HG03442 (cell line): ENCODE results near the gene SRCAP.

ENCODE experiments used
- ATAC-seq: cut with Tn5 transposase; IDR thresholded peaks from one replicate; pipeline ENCODE4 v1.9.1; 2021; ENCODE audit warnings: mild to moderate bottlenecking, moderate library complexity; ENCODE audit not compliant: unreplicated experiment

The SRCAP gene

DNA sequence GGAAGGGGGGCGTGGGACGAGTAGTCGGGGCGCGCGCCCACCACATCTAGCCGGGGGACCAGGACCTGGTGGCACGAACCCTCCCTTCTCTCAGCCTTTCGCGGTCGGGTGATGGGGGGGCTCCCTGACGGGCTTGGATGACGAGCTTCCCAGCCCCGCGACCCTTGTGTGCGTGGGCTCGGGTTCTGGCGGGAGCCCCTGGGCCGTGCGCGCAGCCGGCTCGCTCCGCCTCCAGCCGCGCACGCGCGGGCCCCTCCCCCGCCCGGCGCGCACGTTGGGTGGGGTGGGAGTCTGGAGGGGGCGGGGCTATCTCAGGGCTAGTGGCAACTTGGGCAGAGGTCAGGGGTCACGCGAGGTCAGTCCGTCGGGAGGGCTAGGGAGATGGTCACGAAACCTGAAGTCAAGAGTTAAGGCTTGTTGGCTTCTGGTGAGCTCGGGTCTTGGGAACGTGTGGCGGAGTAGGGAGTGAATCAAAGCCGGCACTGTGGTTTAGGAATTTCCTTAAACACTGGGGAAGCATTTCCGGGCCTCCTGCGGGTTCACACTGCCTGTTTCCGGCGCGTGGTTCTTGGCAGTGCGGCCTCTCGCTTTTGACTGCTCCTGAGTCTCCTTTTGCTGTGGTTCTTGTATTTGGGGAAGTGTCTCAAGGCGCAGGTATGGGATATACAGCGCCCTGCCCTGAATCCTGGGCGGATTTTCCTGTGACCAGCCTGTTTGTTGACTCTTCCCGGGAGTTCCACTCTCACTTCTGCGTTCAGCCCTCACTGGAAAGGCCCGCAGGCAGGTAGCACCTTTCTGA is at the start of gene SRCAP:
Gene SRCAP (plus strand): TSS at position 356 of the 799 bp plus-strand sequence. CDS start 1,654 bp downstream, outside the sequence.
- ATAC-seq = peak; percentile 31

DNA sequence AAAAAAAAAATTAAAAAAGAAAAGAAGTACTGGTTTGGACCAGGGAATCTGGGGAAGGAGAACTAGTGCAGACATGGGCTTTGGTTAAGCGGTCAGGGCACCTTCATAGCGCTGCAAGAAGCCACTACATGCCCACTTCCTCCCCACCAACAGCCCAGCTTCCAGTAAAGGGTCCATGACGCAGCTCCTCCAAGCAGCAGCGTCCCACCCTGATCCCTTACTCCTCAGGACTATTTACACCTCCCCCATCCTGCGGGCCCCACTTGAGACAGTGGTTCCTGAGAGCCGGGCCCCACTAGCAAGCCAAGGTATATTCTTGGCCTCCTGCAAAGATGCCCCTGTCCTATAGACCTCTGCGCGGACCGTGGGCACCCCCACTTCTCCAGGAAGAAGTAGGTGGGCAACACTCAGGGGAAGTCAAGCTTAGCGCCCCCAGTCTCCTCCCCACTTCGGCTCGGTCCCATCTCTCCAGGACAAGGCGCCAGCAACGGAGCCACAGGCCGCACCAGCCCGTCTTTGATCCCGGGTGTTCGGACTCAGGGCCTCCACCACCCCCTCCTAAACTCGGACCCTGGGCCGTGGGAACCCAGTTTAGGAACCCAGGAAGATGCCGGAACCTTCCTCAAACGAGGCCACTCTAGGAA is 49.1 kb upstream of the SRCAP start:
- ATAC-seq = no peak

DNA sequence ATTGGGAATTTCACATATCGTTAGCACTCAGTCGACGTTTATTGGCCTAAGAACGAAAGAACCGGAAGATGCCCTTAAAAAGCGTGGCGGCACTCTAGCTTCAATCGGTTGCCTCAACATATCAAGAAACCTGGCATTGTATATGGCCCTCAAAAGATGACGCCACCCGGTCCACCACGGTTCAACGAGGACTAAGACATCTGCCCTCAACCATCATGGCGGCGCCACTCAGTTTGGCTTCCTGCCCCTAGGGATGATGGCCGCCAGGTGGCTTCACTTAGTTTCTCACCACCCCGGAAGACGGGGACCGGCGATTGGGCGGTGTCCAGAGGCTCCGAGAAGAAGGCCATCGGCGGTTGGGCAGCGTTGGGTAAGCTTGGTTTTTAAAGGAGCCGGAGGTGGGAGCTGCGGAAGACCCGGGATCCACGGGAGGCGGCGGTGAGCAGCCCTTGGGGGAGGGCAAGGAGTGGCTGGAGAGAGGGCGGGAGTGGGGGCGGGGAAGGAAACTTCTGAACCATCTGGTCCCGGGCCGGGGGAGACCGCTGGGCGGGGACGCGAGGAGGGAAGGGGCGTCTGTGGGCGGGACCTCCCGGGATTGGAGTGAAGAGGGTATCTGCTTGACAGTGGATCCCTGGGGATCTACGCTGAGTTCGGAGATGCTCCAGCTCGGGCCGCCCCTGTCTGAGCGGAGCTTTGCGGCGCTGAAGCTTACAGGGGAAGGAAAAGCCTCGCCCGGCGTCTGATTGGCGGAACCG is 48.4 kb upstream of the SRCAP start, which contains the start of gene PRR14:
Gene PRR14 (plus strand): TSS at position 592 of the 755 bp plus-strand sequence. CDS start 686 bp downstream, outside the sequence.
- ATAC-seq = peak; percentile 77

DNA sequence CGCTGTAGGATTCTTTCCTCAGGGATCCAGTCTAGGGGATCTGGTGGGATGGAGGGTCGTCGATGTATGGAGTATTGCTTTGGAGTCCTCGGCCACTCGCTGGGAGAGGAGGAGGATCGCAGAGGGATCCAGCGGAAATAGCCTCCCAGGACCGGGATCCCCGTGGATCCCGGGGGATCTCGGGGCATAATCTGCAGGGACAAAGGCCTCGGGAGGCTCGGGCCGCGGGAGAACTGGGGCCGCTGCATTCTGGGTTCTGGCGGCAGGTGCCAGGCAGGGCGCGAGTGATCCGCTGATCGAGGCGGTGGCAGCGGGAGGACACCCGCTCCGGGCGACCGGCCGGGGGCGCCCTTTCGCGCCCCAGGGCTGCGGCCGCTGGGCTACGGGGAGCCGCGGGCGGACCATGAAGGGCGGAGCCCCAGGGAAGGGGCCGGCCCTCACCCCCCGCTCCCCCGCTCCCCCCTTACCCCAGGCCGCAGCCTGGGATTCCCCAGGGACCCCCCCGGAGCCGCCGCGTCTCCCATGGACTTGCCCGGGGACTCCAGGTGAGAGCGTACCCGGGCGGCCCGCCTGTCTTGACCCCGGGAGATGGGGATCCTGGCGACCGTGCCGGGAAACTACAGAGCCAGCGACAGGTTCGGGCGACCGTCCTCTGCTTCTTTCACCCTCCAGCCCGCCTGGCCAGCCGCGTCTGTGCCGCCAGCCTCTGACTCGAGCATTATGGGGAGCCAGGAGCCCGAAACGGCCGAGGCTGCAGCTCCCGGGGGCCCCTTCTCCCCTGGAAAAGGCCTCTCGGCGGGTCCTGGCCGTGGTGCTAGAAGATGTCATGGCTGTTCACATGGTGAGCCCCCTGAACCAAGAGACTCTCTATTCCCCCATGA is 47.6 kb upstream of the SRCAP start:
- peak; percentile 37 for ATAC-seq

DNA sequence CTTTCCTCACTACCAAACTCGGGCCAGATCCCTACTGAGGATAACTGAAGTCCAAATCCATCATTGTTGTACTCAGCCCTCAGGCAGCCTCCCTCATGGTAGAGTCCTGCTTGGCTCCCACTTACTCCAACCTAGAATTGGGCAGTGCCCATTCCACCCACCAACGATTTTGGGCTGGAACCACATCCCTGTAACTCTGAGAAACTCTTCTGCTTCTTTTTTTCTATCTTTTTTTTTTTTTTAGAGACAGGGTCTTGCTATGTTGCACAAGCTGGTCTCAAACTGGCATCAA is 47.0 kb upstream of the SRCAP start:
- no peak for ATAC-seq

DNA sequence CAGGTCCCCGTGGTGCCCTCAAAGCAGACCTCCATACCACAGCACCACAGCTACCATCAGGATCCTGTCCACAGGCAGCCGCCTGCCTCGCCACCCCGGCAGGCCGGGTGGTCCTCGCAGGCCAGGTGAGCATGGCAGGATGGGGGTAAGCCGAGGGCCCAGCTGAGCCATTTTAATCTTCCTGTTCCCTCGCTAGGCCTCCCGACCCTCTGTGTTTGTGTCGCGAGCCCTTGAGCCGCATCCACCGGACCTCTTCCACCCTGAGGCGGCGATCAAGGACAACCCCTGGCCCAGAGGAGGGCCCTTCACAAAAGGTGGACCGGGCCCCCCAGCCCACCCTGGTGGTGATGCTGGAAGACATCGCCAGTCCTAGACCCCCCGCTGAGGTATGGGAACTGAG is 46.3 kb upstream of the SRCAP start:
- no peak for ATAC-seq

DNA sequence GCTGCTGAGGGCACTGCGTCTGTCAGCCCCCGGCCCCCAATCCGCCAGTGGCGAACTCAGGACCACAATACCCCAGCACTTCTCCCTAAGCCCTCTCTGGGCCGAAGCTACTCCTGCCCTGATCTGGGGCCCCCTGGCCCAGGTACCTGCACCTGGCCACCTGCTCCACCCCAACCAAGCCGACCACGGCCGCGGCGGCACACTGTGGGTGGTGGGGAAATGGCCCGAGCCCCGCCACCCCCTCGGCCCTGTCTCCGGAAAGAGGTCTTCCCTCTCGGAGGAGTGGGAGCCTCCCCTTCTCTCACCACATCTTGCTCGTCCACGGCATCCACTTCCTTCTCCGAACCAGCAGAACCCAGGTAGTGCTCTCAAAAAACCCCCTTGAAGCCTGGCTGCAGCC is 44.1 kb upstream of the SRCAP start:
- ATAC-seq = no peak

DNA sequence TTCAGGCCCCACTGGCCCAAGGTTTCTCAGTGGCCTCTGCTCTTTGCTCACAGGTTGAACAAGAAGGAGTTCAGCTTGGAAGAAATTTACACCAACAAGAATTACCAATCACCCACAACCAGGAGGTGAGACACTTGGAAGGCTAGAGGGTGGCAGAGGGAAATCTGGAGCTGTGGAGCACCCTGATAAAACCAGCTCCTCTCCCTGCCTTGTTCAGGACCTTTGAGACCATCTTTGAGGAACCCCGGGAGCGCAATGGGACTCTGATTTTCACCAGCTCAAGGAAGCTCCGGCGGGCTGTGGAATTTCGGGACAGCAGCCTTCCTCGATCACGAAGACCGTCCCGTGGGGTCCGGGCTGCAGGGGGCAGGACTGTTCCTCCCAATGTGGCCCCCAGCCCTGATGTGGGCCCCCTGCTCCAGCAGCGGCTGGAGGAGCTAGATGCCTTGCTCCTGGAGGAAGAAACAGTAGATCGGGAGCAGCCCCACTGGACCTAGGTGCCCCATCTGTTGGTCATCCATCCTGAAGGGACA is 43.1 kb upstream of the SRCAP start:
- no peak for ATAC-seq

DNA sequence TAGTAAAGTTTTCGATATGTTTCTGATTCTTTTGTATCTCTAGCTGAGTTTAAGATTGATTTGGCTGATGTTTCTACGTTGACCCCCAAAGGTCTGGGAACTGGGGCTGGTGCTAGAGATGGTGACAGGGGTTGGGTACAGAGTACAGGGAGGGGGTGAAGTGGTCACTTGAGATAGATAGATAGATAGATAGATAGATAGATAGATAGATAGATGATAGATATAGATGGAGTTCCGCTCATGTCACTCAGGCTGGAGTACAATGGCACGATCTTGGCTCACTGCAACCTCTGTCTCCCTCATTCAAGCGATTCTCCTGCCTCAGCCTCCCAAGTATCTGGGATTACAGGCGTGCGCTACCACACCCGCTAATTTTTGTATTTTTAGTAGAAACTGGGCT is 42.6 kb upstream of the SRCAP start:
- no peak for ATAC-seq

DNA sequence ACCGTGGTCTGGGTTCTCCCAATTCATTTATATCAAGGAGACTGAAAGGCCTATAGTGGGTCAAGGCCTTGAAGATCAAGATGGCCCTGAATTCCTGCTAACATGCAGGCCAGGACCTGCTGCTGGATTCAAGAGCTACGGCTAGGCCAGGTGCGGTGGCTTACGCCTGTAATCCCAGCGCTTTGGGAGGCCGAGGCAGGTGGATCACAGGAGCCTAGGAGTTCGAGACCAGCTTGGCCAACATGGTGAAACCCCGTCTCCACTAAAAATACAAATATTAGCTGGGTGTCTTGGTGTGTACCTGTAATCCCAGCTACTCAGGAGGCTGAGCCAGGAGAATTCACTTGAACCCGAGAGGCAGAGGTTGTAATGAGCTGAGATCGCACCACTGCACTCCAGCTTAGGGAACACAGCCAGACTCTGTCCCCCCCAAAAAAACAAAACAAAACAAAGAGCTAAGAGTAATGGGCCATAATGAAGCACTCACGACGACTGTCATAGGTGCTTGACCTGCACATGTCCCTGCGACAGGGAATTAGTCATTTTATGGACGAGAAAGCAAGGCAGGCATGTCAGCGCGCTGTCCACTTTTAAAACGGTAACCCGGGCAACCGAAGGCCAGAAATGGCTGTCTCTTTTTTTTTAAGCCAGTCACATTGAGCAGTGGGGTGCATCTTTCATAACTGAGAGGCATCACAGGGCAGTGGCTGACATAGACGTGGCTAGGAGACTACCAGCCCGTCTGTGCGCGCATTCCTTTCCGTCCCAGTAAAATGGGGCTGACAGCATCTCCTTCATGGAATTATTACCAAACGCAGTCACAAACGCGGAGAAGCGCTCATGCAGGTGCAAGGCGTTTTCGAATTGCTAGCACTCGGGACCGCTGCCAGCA is 41.8 kb upstream of the SRCAP start:
- ATAC-seq = no peak

DNA sequence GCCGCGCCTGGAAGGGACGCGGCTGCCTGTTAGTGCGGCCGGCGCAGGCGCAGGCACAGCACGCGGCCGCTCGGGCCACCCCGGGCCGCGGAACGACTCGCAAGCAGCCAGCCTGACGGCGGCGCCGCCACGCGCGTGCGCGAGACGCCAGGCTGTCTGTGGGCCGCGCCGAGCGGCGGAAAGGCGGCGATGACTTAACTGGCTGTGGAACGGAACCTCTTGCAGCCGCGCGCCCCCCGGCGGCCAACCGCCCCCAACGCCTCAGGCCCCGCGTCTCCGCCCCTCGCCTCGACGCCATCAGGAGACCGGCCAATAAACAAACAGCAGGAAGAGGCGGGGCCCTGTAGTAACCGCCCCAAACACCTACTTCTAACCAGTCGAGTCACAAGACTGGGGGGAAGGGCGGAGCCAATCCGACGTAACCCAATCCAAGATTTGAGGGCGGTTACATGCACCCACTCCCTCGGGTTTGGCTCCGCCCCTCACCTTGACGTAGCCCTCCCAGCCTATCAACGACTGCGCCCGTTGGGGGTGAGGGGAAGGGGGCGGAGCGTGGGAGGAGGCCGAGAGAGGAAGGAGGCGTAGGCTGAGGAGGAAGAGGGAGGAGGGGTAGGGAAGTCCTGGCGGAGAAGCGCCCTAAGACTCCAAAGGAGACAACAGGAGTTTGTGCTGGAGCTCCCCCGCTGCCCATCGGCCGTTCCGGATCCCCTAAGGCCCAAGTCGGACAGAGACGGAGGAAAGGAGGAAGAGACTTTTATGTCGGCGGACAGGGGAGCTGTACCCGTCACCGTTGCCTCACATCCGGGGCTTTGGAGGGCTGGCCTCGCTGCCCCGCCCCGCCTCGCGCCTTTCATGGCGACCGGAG is 40.9 kb upstream of the SRCAP start, which contains the start of gene FBRS:
Gene FBRS (plus strand): TSS at position 566 of the 865 bp plus-strand sequence. CDS start 1,088 bp downstream, outside the sequence.
- ATAC-seq = peak; percentile 64

DNA sequence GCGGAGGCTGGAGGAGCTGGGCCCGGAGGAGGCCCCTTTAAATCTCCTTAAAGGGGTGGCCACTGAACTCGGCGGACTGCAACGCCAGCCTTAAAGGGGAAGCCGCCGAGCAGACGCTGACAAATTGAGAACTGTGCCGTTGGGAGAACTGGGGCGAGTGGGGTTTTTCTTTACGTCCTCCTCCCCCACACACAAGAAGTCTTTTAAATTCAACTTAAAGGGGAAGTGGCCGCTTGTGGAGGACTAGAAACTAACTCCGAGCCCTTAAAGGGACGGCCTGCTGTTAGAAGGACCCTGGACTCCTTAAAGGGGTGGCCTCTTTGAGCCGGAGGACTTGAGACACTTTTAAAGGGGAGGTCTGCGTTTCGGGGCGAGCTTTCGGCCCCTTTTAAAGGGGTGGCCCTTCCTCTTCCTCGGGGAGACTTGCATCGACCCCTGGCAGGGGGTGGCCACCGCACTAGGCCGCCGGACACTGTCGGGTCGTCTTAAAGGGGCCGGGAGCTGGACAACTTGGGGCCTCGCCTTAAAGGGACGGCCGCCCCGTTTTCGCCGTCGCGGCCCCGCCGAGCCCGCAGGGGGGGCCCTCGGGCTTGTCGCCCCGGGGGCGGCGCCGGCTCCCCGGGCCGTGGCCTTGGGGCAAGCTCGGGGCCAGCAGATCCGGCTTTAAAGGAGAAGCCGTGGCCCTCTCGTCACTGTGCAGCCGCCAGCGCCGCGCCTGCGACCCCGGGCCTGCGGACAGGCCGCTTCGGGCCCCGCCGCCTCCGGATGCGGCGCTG is 40.1 kb upstream of the SRCAP start:
- peak; percentile 37 for ATAC-seq

DNA sequence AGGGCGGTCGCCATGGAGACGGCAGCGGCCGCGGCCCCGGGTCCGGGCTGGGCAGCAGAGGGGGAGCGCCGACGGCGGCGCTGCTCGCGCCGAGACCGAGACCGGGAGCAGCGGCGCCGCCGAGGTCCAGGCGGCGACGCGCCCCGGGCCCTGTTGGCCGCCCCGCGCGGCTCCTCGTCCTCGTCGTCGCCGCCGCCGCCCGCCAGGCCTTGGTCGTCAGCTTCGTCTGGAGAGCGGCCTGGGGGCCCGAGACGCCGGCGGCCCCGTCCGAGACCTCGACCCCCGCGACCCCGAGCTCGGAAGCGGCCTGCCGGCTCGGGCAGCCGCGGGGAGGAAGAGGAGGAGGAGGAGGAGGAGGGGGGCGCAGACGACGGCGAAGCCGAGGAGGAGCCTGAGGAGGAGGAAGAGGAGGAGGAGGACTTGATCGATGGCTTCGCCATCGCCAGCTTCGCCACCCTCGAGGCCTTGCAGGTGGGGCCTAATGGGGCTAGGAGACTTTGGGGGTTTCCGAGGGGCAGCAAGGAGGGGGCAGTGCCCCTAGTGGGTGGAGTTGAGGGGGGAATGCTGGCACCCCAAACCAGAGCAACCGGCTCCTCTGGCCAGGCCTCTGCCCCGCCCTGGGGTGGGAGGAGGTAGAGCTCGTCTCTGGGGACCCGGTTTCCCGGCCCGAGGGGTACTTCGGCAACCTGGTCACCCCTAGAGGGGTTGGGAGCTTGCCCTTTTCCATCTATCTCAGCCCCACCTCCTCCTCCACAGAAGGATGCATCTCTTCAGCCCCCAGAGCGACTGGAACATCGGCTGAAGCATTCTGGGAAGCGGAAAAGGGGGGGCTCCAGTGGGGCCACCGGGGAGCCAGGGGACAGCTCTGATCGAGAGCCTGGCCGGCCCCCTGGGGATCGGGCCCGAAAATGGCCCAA is 39.2 kb upstream of the SRCAP start:
- ATAC-seq = no peak

DNA sequence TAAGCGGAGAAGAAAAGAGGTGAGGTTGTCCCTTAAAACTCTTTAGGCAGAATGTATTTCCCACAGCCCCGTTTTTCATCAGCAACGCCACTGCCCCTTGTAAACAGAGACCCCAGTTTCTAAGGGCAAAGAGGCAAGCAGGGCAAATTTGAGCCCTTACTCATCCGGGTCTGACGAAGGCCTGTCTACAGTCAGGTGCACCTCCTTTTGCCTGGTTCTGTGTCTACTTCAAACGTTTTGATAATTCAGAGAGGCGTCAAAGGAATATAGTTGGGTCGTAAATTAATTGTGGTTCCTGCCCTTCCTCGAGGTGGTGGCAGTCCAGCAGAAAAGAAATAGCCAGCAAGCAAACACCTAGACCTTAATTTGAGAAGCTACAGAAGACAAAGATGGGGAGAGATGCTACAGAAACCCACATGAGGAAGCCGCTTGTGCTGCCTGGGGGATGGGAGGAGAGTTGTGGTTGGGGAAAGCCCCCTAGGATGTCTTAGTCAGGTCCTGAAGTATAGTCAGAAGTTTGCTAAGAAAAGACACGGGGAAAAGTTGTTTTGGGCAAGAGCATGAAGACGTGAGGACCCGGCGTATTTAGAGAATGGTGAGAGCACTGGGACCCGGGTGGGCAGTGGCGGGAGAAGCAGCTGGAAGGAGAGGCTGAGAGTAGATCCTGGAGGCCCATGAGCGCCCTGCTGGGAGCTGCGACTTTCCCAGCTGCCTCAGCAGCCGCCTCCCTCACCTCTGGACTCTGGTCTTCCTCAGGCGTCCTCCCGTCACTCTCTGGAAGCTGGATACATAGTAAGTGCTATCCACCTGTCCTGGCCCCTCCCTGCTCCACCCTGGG is 38.3 kb upstream of the SRCAP start:
- no peak for ATAC-seq

DNA sequence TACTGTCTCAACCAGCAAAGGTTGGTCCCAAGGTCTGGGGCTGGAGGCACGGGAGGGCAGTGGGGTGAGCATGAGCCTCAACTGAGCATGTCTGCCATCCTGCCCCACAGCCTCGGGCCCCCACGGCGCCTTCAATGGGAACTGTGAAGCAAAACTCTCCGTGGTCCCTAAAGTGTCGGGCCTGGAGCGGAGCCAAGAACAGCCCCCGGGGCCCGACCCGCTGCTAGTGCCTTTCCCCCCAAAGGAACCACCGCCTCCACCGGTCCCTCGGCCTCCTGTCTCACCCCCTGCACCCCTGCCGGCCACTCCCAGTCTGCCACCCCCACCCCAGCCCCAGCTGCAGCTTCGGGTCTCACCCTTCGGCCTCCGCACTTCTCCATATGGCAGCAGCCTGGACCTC is 36.5 kb upstream of the SRCAP start:
- ATAC-seq = no peak

DNA sequence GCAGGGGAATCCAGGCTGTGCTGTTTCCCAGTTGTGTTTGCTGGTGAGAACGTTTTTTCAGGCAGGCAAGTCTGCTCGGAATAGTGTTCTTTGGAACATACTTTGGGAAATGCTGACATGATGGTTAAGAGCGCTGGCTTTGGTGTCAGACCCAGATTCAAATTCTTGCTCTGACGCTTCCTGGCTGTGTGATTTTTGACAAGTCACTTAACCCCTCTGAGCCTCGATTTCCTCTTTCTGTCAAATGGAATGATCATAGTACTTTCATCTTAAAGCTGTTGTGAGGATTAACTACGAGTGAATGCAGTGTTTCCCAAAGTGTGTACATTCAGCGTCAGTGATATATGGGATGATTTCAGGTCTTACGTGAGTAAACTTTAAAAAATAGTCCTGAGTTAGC is 35.9 kb upstream of the SRCAP start:
- no peak for ATAC-seq
